Measurements from ENCODE around the gene RCSD1. TPM values are rescaled to one million over a fixed set of nuclear protein-coding genes. Genes with fewer than 3 reads are reported as not detected.
A peak's percentile ranks its signal among the peaks of the same experiment; 100 is the strongest.

The RCSD1 gene
- total and polyA plus RNA-seq, 10 of the 15 experiments (the other 5 are each of a cell fraction or from before 2014, with no cell fraction given) = 11.4 to 78.3 (median 71.6) TPM

GRCh38 chr1:167670563-167670962, 40.5 kb downstream of the RCSD1 start:
- Histone ChIP-seq H3K27ac (ENCODE audit: control insufficient read depth, insufficient read depth) (peak overlapping the region; percentile 13; the same call in 1 of the 2 replicates), H3K4me3 (no peak overlapping the region), H2AFZ (ENCODE audit: control insufficient read depth, low read depth, low read length) (no peak overlapping the region), H3K36me3 (ENCODE audit: control insufficient read depth in 2 of 2, insufficient read depth in 2 of 2, low read length in 1 of 2) (peaks cover 0 to 3% of the 10 kb centered on the region in 2 experiments; a peak in 1 of 4 replicates), H3K4me1 (ENCODE audit: control insufficient read depth, insufficient read depth, low read length) (peaks cover 85% of the 10 kb centered on the region), H3K9ac (ENCODE audit: control insufficient read depth, insufficient read depth, low read length) (no peak overlapping the region), H3K27me3 (replicated peaks in 1 of 2; ENCODE audit: control insufficient read depth in 2 of 2, insufficient read depth in 2 of 2, low read length in 1 of 2) (no peaks in the 10 kb centered on the region), H3K4me2 (ENCODE audit: control insufficient read depth, insufficient read depth) (no peak overlapping the region), H4K20me1 (ENCODE audit: control insufficient read depth, insufficient read depth) (no peaks in the 10 kb centered on the region), H3K9me3 (replicated peaks; ENCODE audit: control insufficient read depth, insufficient read depth, low read length) (no peaks in the 10 kb centered on the region; the same call in 2 of the 3 replicates), H3K79me2 (ENCODE audit: control insufficient read depth, insufficient read depth, low read length) (peaks cover 47% of the 10 kb centered on the region)
- ATAC-seq = no peak
- no peak for DNase-seq (ENCODE audit: low read depth, low spot score)
- CTCF ChIA-PET = interaction anchor here (3.7 kb wide), 1 partner anchor 17 kb away, joined by 17 read pairs; no protein-coding TSS in a partner anchor
- POLR2A ChIA-PET = no interaction called here
- 95% methylated on average over 2 of the region's 2 CpGs for WGBS (ENCODE audit: insufficient coverage, insufficient replicate concordance, low lambda C conversion rate, missing lambda C conversion rate)
- SMC1A ChIA-PET (ENCODE audit: uncharacterized antibody, unreplicated experiment) = interaction anchor here (1.9 to 6.1 kb wide), 3 partner anchors 17 to 70 kb away, joined by 4 to 37 read pairs (median 31); no protein-coding TSS in a partner anchor
- no peak for FAIRE-seq
- no peak for TF ChIP-seq CEBPZ (IDR thresholded peaks at IDR 0.05; ENCODE audit: low read depth, low read length)
- TF ChIP-seq LARP7 (IDR thresholded peaks at IDR 0.05) = no peak
- no peak for TF ChIP-seq FOXM1 (IDR thresholded peaks at IDR 0.05; ENCODE audit: low read depth, low read length)
- TF ChIP-seq, protein P1, sequence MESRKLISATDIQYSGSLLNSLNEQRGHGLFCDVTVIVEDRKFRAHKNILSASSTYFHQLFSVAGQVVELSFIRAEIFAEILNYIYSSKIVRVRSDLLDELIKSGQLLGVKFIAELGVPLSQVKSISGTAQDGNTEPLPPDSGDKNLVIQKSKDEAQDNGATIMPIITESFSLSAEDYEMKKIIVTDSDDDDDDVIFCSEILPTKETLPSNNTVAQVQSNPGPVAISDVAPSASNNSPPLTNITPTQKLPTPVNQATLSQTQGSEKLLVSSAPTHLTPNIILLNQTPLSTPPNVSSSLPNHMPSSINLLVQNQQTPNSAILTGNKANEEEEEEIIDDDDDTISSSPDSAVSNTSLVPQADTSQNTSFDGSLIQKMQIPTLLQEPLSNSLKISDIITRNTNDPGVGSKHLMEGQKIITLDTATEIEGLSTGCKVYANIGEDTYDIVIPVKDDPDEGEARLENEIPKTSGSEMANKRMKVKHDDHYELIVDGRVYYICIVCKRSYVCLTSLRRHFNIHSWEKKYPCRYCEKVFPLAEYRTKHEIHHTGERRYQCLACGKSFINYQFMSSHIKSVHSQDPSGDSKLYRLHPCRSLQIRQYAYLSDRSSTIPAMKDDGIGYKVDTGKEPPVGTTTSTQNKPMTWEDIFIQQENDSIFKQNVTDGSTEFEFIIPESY (IDR thresholded peaks at IDR 0.05) = no peak
- TF ChIP-seq, protein P2, sequence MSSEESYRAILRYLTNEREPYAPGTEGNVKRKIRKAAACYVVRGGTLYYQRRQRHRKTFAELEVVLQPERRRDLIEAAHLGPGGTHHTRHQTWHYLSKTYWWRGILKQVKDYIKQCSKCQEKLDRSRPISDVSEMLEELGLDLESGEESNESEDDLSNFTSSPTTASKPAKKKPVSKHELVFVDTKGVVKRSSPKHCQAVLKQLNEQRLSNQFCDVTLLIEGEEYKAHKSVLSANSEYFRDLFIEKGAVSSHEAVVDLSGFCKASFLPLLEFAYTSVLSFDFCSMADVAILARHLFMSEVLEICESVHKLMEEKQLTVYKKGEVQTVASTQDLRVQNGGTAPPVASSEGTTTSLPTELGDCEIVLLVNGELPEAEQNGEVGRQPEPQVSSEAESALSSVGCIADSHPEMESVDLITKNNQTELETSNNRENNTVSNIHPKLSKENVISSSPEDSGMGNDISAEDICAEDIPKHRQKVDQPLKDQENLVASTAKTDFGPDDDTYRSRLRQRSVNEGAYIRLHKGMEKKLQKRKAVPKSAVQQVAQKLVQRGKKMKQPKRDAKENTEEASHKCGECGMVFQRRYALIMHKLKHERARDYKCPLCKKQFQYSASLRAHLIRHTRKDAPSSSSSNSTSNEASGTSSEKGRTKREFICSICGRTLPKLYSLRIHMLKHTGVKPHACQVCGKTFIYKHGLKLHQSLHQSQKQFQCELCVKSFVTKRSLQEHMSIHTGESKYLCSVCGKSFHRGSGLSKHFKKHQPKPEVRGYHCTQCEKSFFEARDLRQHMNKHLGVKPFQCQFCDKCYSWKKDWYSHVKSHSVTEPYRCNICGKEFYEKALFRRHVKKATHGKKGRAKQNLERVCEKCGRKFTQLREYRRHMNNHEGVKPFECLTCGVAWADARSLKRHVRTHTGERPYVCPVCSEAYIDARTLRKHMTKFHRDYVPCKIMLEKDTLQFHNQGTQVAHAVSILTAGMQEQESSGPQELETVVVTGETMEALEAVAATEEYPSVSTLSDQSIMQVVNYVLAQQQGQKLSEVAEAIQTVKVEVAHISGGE (CRISPR knock-in tag; IDR thresholded peaks at IDR 0.05) = no peak
- no peak for TF ChIP-seq CHD1 (IDR thresholded peaks at IDR 0.05; ENCODE audit: low read depth, low read length)
- TF ChIP-seq NFXL1 (IDR thresholded peaks at IDR 0.05; ENCODE audit: borderline replicate concordance) = no peak
- no peak for TF ChIP-seq ZNF384 (IDR thresholded peaks at IDR 0.05; ENCODE audit: borderline replicate concordance, low read depth, low read length)
- no TSS peak for BruUV-seq (replicated peaks)
- intact Hi-C loops (cut with micrococcal nuclease; ENCODE audit: unreplicated experiment) (no loop called here), in situ Hi-C loops (cut with MboI) (no loop called here)
- RAD21 ChIA-PET (ENCODE audit: unreplicated experiment) = interaction anchor here (8.3 kb wide), 1 partner anchor 39 kb away, joined by 100 read pairs; the partner anchor contains the start of gene RCSD1

All from GM12878 (cell line).